ENCODE measurements around the gene SPRN. TPM values are rescaled to one million over a fixed set of nuclear protein-coding genes. Genes with fewer than 3 reads are reported as not detected.
A peak's percentile ranks its signal among the peaks of the same experiment; 100 is the strongest.
"Not testable (repeated sequence)": the region's sequence is repeated elsewhere in the genome, so short reads cannot be mapped to it uniquely, and the experiment has no call there.

The SPRN gene
- total RNA-seq, 1 donor from 2014 or later = not detected

DNA sequence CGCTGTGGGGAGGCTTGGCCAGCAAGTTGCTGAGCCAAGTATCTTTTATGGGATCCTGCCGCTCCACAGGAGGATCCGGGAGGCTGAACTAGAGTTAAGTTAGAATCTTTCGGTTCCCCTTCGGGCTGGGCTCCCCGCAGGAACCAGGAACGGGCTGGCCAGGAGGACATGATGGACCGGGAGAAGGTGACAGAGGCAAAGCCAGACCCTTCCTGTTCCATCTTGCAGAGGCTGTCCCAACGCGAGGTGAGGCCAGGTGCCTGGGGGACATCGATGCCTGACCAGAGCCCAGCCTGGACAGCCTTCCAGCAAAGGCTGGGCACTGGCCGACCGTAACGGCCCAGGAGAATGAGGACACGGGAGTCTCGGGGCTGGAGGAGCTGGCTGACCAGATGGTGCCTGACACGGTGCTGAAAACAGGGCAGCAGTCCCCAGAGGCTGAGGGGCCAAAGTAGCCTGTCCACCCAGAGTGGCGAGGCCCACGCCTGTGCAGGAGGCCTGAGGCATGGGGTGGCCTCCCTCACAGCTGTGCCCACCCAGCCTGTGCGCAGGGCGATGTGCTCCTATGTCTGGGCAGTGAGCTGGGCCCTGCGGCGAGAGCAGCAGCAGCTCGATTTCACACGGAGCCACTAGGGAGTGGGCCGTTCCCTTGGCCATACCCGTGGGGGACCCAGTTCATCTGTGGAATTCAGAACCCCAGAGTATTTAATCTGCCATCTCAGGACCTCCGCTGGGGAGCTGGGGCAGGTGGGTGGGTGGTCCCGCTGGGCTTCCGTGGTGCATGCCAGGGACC is 47.2 kb downstream of the SPRN start:
- Mint-ChIP-seq H3K4me3 (peak overlapping the region; percentile 65), H3K9me3 (no peaks in the 10 kb centered on the region), H3K27ac (no peak overlapping the region), H3K27me3 (ENCODE audit: insufficient read depth) (peaks cover 16% of the 10 kb centered on the region), H3K36me3 (ENCODE audit: low read depth) (peaks cover 6% of the 10 kb centered on the region), H3K4me1 (ENCODE audit: low read depth) (peaks cover 11% of the 10 kb centered on the region)
- no peak for DNase-seq (ENCODE audit: low spot score)
- intact Hi-C loops (cut with micrococcal nuclease) = loop anchor here (5.0 to 10.0 kb wide), 3 partner anchors 115 to 1192 kb away; partner anchors contain the start of gene DPYSL4

DNA sequence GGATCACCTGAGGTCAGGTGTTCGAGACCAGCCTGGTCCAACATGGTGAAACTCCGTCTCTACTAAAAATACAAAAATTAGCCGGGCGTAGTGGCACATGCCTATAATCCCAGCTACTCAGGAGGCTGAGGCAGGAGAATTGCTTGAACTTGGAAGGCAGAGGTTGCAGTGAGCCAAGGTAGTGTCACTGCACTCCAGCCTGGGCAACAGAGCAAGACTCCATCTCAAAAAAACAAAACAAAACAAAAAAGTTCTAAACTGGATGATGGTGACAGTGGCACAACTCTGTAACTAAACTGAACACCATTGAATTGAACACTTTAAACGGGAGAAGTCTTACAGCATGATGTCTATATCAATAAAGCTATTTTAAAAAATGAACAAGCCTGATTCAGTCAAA is 48.2 kb downstream of the SPRN start:
- H3K4me1 Mint-ChIP-seq (ENCODE audit: low read depth); DNase-seq (ENCODE audit: low spot score); H3K36me3 Mint-ChIP-seq (ENCODE audit: low read depth); H3K9me3 Mint-ChIP-seq: not testable (repeated sequence)
- intact Hi-C loops (cut with micrococcal nuclease) = loop anchor here (5.0 to 10.0 kb wide), 3 partner anchors 114 to 1191 kb away; partner anchors contain the start of gene DPYSL4
- Mint-ChIP-seq H3K27ac (peak overlapping the region; percentile 48), H3K27me3 (ENCODE audit: insufficient read depth) (peaks cover 16% of the 10 kb centered on the region), H3K4me3 (peak overlapping the region; percentile 65)

DNA sequence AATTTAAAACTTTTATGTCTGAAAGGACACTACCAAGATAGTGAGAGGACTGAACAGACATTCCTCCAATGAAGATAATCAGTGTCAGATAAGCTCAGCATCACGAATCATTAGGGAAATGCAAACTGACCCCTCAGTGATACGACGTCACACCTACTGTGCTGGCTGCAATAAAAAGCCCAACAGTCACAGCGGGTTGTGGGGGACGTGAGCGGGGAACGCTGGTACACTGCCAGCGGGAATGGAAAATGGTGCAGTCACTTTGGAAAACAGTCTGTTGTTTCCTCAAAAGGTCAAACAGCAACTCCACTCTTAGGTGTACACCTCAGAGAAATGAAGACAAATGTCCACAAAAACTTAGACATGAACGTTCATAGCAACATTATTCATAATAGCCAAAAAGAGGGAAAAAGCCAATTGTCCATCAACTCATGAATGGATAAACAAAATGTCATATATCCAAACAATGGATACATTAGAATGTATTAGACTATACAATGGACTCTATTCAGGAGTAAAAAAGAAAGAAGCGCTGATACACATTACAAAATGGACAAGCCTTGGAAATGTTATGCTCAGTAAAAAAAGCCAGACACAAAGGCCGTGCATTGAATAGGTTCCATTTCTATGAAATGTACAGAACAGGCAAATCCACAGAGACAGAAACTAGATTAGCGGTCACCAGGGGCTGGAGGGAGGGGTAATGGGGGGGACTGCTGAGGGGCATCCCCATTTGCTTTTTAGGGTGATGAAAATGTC is 48.9 kb downstream of the SPRN start:
- peaks cover 16% of the 10 kb centered on the region for H3K27me3 Mint-ChIP-seq (ENCODE audit: insufficient read depth)
- peaks cover 5% of the 10 kb centered on the region for H3K4me1 Mint-ChIP-seq (ENCODE audit: low read depth)
- DNase-seq (ENCODE audit: low spot score) = no peak
- H3K27ac Mint-ChIP-seq = peak overlapping the region; percentile 48
- intact Hi-C loops (cut with micrococcal nuclease) = loop anchor here (5.0 to 10.0 kb wide), 3 partner anchors 113 to 1191 kb away; partner anchors contain the start of gene DPYSL4
- H3K4me3 Mint-ChIP-seq = peak overlapping the region; percentile 62
- H3K36me3 Mint-ChIP-seq (ENCODE audit: low read depth) = peaks cover 5% of the 10 kb centered on the region
- no peaks in the 10 kb centered on the region for H3K9me3 Mint-ChIP-seq

DNA sequence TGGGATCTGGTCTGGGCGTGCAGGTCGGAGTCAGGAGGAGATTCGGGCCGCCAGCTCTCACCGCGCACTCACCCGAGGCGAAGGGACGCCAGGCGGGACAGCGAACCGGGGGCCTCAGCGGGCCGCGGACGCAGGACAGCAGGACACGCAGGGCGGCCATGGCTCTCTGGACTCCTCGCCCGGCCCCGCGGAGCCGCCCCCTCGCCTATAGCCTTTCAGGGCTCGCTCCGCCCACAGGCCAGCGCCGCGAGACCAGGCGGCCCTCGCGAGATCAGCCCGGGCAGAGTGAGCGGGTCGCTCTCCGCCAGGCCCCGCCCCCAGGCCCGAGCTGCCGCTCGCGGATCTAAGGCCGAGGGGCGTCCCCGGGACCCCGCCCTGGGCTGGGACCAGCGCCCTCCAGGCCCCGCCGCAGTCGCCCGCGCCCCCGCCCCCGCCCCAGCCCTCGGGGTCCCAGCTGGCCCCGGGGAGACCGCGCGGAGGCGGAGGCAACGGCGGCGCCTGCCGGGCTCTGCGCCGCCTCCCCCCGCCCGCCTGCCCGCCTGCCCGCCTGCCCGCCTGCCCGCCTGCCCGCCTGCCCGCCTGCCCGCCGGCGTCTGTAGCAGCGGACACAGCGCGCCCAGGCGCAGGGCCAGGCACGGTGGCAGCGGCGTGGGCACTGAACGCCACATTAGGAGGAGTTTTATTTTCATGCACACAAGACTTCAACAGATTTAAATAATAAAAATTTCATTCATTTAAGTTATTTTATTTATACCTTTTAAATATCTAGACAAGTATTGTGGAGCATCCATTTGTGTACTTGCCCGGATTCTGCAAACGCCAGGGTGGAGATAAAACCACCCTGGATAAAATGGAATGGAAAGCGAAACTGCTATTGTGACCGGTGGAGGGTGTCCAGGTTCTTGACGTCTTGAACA is 51.0 kb downstream of the SPRN start, which contains the start of gene ECHS1:
Gene ECHS1, minus strand, starts transcription at position 181 of the 917 bp plus-strand sequence. Its CDS starts 21 bp downstream, at position 160.
- peak within 1 kb of the TSS; percentile 84 for H3K27ac Mint-ChIP-seq
- intact Hi-C loops (cut with micrococcal nuclease) = loop anchor here (1.0 to 10.0 kb wide), 6 partner anchors 15 to 1189 kb away; partner anchors contain the start of genes DPYSL4, FUOM and MTG1
- H3K4me3 Mint-ChIP-seq = peak within 1 kb of the TSS; percentile 91
- H3K27me3 Mint-ChIP-seq (ENCODE audit: insufficient read depth) = peaks cover 16% of the 10 kb centered on the region
- H3K9me3 Mint-ChIP-seq = no peaks in the 10 kb centered on the region
- peaks cover 8% of the 10 kb centered on the region for H3K36me3 Mint-ChIP-seq (ENCODE audit: low read depth)
- peaks cover 5% of the 10 kb centered on the region for H3K4me1 Mint-ChIP-seq (ENCODE audit: low read depth)
- peak; percentile 95 for DNase-seq (ENCODE audit: low spot score)

DNA sequence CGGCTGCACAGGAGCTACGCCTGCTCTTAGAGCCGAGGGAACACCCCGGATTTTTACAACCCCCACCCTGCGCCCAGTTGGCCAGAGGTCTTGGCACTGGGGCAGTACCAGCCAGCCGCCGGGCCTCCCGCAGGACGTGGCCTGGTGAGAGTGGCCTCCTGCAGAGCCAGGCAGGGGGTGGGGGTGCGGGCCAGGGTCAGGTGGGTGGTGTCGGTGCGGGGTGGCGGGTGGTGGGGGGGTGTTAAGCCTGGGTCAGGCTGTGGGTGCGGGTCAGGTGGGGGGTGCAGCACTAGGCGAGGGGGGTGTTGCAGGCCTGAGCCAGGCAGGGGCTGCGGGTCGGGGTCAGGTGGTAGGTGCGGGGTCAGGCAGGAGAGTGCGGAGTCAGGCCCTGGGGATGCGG is 51.9 kb downstream of the SPRN start:
- DNase-seq (ENCODE audit: low spot score) = no peak
- H3K4me1 Mint-ChIP-seq (ENCODE audit: low read depth) = peaks cover 5% of the 10 kb centered on the region
- H3K27me3 Mint-ChIP-seq (ENCODE audit: insufficient read depth) = peaks cover 16% of the 10 kb centered on the region
- peaks cover 12% of the 10 kb centered on the region for H3K36me3 Mint-ChIP-seq (ENCODE audit: low read depth)
- no peaks in the 10 kb centered on the region for H3K9me3 Mint-ChIP-seq
- intact Hi-C loops (cut with micrococcal nuclease) = loop anchor here (10.0 kb wide), 2 partner anchors 918 to 1188 kb away; partner anchors contain the start of gene DPYSL4
- peak overlapping the region; percentile 85 for H3K4me3 Mint-ChIP-seq
- H3K27ac Mint-ChIP-seq = no peak overlapping the region

Other genes starting within 250 kb of the SPRN start
- gene UTF1, start 194.4 kb downstream of the SPRN start, total RNA-seq = 0.17 TPM in 1 of 2 replicates, not detected in the other
- not detected in 2 replicates for gene VENTX, start 186.8 kb downstream of the SPRN start, total RNA-seq
- 133 and 138 TPM in 2 replicates for gene ADAM8, start 147.8 kb downstream of the SPRN start, total RNA-seq
- 57.6 and 65.0 TPM in 2 replicates for gene TUBGCP2, start 115.8 kb downstream of the SPRN start, total RNA-seq
- gene ZNF511, start 115.7 kb downstream of the SPRN start, total RNA-seq = 69.6 and 76.3 TPM in 2 replicates
- not detected in 2 replicates for gene CALY, start 87.7 kb downstream of the SPRN start, total RNA-seq
- gene PRAP1, start 77.3 kb downstream of the SPRN start, total RNA-seq = not detected in 2 replicates
- gene FUOM, start 66.6 kb downstream of the SPRN start, total RNA-seq = 45.4 and 51.8 TPM in 2 replicates
- gene ECHS1, start 51.3 kb downstream of the SPRN start, total RNA-seq = 69.3 and 69.6 TPM in 2 replicates
- 6.6 and 7.5 TPM in 2 replicates for gene PAOX, start 45.4 kb downstream of the SPRN start, total RNA-seq
- 64.9 and 67.9 TPM in 2 replicates for gene MTG1, start 30.5 kb downstream of the SPRN start, total RNA-seq
- gene SCART1, start 29.3 kb upstream of the SPRN start, total RNA-seq = 1.2 and 1.5 TPM in 2 replicates
- gene CYP2E1, start 102.7 kb upstream of the SPRN start, total RNA-seq = 0.52 TPM in 1 of 2 replicates, not detected in the other
- 0.24 and 0.34 TPM in 2 replicates for gene SYCE1, start 141.0 kb upstream of the SPRN start, total RNA-seq
- gene FRG2B, start 202.2 kb upstream of the SPRN start, total RNA-seq = 0.20 and 0.21 TPM in 2 replicates

Measured in activated T-helper 1 cell treated with anti-CD3 and anti-CD28 coated beads, Interleukin-12 subunit alpha, Interleukin-12 subunit beta, Interleukin-2, Interleukin-4 antibody, amounts not matched to agents 30 ng/mL and 10 ng/mL and 1 ng/mL, durations not matched to agents 14 hours and 24 hours and 36 hours (primary cell).